Measurements from ENCODE around the gene MRPS35.
A peak's percentile ranks its signal among the peaks of the same experiment; 100 is the strongest.

DNA sequence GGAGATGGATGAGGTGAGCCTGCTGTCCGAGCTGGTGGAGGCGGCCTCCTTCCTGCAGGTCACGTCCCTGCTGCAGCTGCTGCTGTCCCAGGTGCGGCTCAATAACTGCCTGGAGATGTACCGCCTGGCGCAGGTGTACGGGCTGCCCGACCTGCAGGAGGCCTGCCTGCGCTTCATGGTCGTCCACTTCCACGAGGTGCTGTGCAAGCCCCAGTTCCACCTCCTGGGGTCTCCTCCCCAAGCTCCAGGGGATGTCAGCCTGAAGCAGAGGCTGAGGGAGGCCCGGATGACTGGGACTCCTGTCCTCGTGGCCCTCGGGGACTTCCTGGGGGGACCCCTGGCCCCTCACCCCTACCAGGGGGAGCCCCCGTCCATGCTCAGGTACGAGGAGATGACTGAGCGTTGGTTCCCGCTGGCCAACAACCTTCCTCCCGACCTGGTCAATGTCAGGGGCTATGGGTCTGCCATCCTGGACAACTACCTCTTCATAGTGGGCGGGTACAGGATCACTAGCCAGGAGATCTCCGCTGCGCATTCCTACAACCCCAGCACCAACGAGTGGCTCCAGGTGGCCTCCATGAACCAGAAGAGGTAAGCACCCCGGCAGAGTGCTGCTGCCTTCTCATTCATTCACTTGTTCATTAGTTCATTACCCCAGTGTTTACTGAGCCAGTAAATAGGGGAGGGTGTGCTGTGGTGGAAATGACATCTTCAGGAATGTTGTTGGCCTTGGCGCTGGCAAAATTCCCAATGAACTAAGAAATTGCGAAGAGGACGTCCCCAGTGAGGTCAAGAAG, 70.2 kb downstream of the MRPS35 start:
- TF ChIP-seq POLR2AphosphoS5 (IDR thresholded peaks at IDR 0.05) (peak in 1 of 3 donors; percentile 17), POLR2A (IDR thresholded peaks at IDR 0.05) (no peak)

All from transverse colon (tissue), 3 donors.